Activated naive CD8-positive, alpha-beta T cell treated with anti-CD3 and anti-CD28 coated beads, Interleukin-2, amount 10 ng/mL, durations not matched to agents 7 days and 5 days (primary cell): Measurements from ENCODE around the gene ASCC3. TPM values are rescaled to one million over a fixed set of nuclear protein-coding genes. Genes with fewer than 3 reads are reported as not detected.
"Not testable (repeated sequence)": the region's sequence is repeated elsewhere in the genome, so short reads cannot be mapped to it uniquely, and the experiment has no call there.

Experiments
- ATAC-seq: fragments of 150-1000 bp; cut with Tn5 transposase; one replicate; pipeline ENCODE4 v1.10.0; 2021; ENCODE audit warnings: low read depth, moderate library complexity
- POLR2A ChIA-PET: fragments of 350-600 bp; sonication (Branson Sonifier 250); formaldehyde crosslinking; loops from one replicate; lab custom pipeline; 2021; ENCODE audit warnings: antibody characterized with exemption; lab: Charles Lee
- DNase-seq: peaks from one replicate; pipeline ENCODE4 v3.0.0; 2021
- H3K27ac Mint-ChIP-seq: one replicate; pipeline ENCODE4 v1.8.0; 2022; ENCODE audit warnings: mild to moderate bottlenecking, mixed read lengths
- H3K27me3 Mint-ChIP-seq: one replicate; pipeline ENCODE4 v1.8.0; 2022; ENCODE audit warnings: mild to moderate bottlenecking, moderate library complexity, mixed read lengths
- H3K36me3 Mint-ChIP-seq: one replicate; pipeline ENCODE4 v1.8.0; 2021; ENCODE audit warnings: mild to moderate bottlenecking, mixed read lengths
- H3K4me1 Mint-ChIP-seq: one replicate; pipeline ENCODE4 v1.8.0; 2021; ENCODE audit warnings: mixed read lengths
- H3K4me3 Mint-ChIP-seq: one replicate; pipeline ENCODE4 v1.8.0; 2022; ENCODE audit warnings: mild to moderate bottlenecking, moderate library complexity, mixed read lengths
- H3K9me3 Mint-ChIP-seq: one replicate; pipeline ENCODE4 v1.8.0; 2021; ENCODE audit warnings: mixed read lengths
- total RNA-seq, 2 experiments: library from RNA; stranded (reverse); gene quantifications; one replicate each; pipeline ENCODE4 v1.2.3, GENCODE V29; 2021

Gene ASCC3
- total RNA-seq, 2 experiments from 2014 or later, result 54.7 to 59.6 TPM

DNA sequence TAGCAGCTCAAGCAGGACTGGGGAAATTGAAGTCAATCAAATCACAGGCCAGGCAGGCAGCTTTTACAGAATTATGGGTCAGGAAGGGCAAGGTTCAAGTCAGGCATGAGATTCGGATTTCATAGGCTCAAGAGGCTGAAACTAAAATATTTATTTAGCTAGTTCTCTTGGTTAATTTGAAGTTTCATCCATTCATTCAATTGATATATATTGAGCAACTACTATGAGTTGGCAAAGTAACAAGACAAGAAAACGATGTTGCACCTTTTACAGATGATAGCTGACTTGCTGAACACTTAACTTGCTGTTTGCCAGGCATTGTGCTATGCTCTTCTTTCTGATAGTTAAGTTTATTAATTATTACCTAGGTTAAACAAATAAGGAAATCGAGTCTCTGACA, 20.5 kb upstream of the ASCC3 start:
- Mint-ChIP-seq H3K27ac (no peak overlapping the region), H3K36me3 (no peaks in the 10 kb centered on the region), H3K4me1 (no peaks in the 10 kb centered on the region), H3K27me3 (no peaks in the 10 kb centered on the region), H3K4me3 (no peak overlapping the region), H3K9me3 (no peaks in the 10 kb centered on the region)
- POLR2A ChIA-PET, result no interaction called here
- ATAC-seq (no peak), DNase-seq (no peak)

DNA sequence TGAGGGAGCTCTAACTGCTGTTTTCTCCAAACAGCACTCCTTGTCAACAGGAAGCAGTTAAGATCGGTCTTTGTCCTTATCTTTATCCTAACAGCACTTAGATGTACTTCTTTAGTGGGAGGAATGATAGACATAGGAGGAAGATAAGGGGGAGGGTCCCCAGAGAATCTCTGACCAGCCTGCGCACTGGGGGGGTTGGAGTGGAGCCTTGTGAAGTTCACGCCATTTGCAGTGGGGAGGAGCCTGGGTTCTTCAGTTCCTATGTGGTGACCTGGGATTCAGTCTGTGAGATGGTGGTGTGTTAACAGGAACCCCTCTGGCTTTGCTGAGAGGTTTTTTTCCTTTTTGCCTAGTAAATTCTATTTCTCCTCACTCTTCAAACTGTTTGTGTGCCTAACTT, 18.1 kb upstream of the ASCC3 start:
- Mint-ChIP-seq H3K9me3 (no peaks in the 10 kb centered on the region), H3K4me3 (no peak overlapping the region), H3K27ac (no peak overlapping the region), H3K4me1 (no peaks in the 10 kb centered on the region), H3K27me3 (no peaks in the 10 kb centered on the region), H3K36me3 (no peaks in the 10 kb centered on the region)
- ATAC-seq, result no peak
- POLR2A ChIA-PET, result no interaction called here
- no peak for DNase-seq

DNA sequence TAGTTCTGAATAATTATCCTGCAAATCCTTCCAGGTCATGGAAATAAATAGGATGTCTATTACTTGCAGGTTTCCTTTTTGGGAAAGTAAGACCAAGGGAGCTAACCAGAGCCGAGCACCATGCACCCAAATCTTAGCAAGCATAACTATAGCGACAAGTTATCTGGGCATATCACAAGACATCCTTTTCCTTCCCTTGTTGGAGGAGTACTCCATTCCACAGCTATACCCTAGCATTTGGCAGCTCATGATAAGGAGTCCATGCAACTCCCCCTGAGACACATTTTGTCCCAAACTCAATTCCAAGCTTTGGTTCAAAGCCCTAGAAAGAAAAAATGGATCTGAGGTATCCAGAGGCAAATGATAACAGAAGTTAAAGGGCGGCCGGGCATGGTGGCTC, 16.5 kb upstream of the ASCC3 start:
- POLR2A ChIA-PET, result no interaction called here
- Mint-ChIP-seq H3K36me3 (no peaks in the 10 kb centered on the region), H3K27me3 (no peaks in the 10 kb centered on the region), H3K4me3 (no peak overlapping the region), H3K9me3 (no peaks in the 10 kb centered on the region), H3K4me1 (no peaks in the 10 kb centered on the region), H3K27ac (no peak overlapping the region)
- no peak for DNase-seq
- no peak for ATAC-seq

DNA sequence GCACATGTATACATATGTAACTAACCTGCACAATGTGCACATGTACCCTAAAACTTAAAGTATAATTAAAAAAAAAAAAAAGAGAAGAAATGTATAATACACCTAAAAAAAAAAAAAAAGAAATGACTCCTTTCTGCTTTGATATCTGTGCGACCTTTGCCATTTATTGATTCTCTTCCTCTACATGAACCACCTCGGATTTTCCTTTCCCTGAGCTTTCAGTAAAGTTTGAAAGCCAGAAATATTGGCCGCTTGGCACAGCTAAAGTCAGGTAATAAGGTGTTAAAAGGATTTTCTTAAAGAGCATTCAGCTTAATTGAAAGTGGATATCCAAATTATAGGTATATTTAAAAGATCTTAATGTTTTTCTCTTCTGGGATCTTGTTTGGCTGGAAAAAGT, 12.6 kb upstream of the ASCC3 start:
- Mint-ChIP-seq H3K4me3 (no peak overlapping the region), H3K36me3 (no peaks in the 10 kb centered on the region), H3K9me3 (no peaks in the 10 kb centered on the region), H3K27ac (no peak overlapping the region), H3K4me1 (no peaks in the 10 kb centered on the region), H3K27me3 (peaks cover 3% of the 10 kb centered on the region)
- ATAC-seq (no peak), DNase-seq (no peak)
- POLR2A ChIA-PET, result no interaction called here

DNA sequence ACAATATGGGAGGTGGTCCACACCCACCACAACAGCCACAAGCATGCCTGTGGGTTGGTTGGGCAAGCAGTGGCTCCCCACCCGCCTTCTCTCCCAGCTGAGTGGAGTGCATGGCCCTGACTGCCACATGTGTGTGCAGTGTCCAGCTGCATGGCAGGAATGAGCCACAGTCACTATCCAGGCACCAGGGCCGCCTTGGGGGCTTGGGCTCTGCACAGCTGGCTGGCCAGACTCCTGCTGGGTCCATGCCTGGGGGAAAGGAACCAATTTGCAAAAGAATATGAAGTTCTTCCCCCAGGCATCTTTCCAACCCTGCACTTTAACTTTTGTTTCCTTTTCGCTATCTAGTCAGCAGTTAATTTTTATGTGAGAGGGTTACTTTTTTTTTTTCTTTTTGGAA, 11.6 kb upstream of the ASCC3 start:
- no peak for DNase-seq

DNA sequence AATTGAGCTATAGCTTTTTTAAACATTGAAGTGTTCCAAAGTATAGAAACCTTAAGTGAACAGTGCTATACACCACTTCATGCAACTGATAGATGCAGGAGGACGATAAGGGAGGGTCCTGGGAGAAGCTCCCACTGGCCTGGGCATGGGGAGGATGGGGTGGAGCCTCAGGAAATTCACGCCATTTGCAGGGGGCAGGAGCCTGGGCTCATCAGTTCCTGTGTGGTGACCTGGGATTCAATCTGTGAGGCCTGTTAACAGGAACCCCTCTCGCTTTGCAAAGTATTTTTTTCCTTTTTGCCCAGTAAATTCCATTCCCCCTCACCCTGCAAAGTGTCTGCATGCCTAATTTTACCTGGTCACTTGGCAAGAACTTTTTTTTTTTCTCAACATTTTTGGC, 11.0 kb upstream of the ASCC3 start:
- peaks cover 3% of the 10 kb centered on the region for H3K27me3 Mint-ChIP-seq
- no peaks in the 10 kb centered on the region for H3K36me3 Mint-ChIP-seq

More for the DNA sequence above, 11.6 kb upstream of the ASCC3 start:
- Mint-ChIP-seq H3K4me1 (no peaks in the 10 kb centered on the region), H3K4me3 (no peak overlapping the region), H3K36me3 (no peaks in the 10 kb centered on the region), H3K27me3 (peaks cover 3% of the 10 kb centered on the region), H3K9me3 (no peaks in the 10 kb centered on the region), H3K27ac (no peak overlapping the region)
- POLR2A ChIA-PET, result no interaction called here
- no peak for ATAC-seq

DNA sequence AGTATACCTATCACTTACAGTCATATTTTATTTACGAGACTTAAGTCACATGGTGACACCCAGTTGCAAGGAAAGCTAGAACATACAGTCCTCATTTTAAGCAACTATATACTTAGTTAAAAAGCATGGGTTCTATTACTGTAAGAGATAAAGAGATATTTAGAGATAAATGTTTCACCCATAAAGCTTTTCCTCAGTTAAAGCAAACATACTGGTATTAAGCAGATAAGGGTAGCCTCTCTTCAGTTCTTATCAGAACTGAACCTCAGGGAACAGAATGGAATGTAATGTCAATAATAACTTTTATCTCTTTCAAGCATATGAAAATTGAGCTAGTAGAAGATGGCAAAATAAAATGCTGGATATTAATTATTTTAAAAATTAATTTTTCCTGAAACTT, 9.9 kb upstream of the ASCC3 start:
- DNase-seq (no peak), ATAC-seq (no peak)
- Mint-ChIP-seq H3K4me1 (no peaks in the 10 kb centered on the region), H3K4me3 (no peak overlapping the region), H3K36me3 (no peaks in the 10 kb centered on the region), H3K27ac (no peak overlapping the region), H3K27me3 (peaks cover 3% of the 10 kb centered on the region), H3K9me3 (no peaks in the 10 kb centered on the region)
- POLR2A ChIA-PET, result no interaction called here

More for the DNA sequence above, 11.0 kb upstream of the ASCC3 start:
- no peaks in the 10 kb centered on the region for H3K4me1 Mint-ChIP-seq
- DNase-seq, result no peak
- no peak for ATAC-seq
- no peak overlapping the region for H3K27ac Mint-ChIP-seq
- no peaks in the 10 kb centered on the region for H3K9me3 Mint-ChIP-seq
- POLR2A ChIA-PET, result no interaction called here
- no peak overlapping the region for H3K4me3 Mint-ChIP-seq

DNA sequence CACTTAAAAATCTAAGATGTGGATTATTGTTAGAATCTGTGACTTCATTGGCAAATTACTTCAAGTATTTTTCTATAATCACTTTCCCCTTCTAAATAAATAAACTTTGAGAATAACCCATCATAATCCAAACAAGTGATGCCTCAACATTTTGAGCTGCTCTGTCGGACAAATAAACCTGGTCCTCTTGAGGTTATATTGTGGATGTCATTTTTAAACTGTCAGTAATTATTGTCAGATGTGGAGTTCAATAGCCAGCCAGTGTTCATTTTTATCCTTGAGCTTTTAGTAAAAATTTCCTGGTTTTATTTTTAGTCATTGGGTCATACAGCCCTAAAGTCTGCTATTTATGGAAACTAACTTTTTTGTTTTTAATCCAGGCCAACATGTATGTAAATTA, 9.5 kb upstream of the ASCC3 start:
- DNase-seq, H3K9me3 Mint-ChIP-seq, H3K4me3 Mint-ChIP-seq, H3K36me3 Mint-ChIP-seq, POLR2A ChIA-PET, ATAC-seq, H3K27ac Mint-ChIP-seq, H3K4me1 Mint-ChIP-seq, H3K27me3 Mint-ChIP-seq: not testable (repeated sequence)

DNA sequence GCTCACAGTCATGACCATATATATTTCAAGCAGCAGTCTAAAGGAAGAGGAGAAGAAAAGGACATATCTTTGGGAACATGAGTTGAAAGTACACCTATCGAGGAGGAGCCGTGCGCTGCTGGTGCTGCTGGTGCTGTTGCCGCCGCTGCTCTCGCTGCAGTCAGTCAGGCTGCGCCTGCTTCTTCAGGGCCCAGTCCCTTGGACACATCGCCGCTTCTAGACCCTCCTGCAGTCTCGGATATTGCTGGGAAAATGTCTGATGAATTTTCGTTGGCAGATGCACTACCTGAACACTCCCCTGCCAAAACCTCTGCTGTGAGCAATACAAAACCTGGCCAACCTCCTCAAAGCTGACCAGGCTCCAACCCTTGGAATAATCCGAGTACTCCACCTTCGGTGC, 8.2 kb upstream of the ASCC3 start:
- H3K27me3 Mint-ChIP-seq, result peaks cover 3% of the 10 kb centered on the region
- no peaks in the 10 kb centered on the region for H3K4me1 Mint-ChIP-seq
- no peaks in the 10 kb centered on the region for H3K36me3 Mint-ChIP-seq
- POLR2A ChIA-PET, result no interaction called here
- no peaks in the 10 kb centered on the region for H3K9me3 Mint-ChIP-seq
- DNase-seq (no peak), ATAC-seq (no peak)
- H3K4me3 Mint-ChIP-seq, result no peak overlapping the region
- no peak overlapping the region for H3K27ac Mint-ChIP-seq

DNA sequence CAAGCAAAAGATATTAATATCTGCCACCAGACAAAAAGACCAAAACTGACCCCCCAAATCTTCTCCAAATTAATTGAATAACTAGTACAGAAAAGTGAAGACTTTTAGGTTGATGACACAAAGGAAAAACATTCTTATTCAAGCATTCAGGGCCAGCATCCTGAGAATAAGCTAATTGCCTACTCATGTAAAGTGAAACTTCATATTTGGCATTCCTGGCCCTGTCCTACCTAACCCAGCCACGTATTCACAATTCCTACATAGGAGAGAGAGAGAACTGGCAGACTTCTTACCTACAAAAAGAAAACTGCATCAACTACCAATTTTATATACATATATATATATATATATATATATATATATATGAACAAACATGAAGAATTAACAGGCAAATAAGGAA, 4.9 kb upstream of the ASCC3 start:
- POLR2A ChIA-PET, result no interaction called here
- ATAC-seq (no peak), DNase-seq (no peak)
- Mint-ChIP-seq H3K4me3 (no peak overlapping the region), H3K27me3 (peaks cover 3% of the 10 kb centered on the region), H3K27ac (no peak overlapping the region), H3K36me3 (peaks cover 3% of the 10 kb centered on the region), H3K4me1 (peaks cover 9% of the 10 kb centered on the region), H3K9me3 (no peaks in the 10 kb centered on the region)

DNA sequence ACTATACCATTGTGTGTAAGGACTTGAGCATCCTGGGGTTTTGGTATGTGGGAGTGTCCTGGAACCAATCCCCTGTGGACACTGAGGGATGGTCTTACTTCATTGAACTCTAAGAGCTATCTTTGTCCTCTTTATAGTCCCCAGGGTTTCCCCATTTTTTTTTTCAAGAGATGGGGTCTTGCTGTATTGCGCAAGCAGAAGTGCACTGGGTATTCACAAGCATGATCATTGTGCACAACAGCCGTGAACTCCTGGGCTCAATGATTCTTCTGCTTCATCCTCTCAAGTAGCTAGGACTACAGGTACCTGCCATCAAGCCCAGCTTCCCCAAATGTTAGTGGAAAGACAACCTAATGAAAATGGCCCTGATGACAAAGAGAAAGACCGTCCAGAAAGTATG, 2.2 kb upstream of the ASCC3 start:
- no peak overlapping the region for H3K4me3 Mint-ChIP-seq

DNA sequence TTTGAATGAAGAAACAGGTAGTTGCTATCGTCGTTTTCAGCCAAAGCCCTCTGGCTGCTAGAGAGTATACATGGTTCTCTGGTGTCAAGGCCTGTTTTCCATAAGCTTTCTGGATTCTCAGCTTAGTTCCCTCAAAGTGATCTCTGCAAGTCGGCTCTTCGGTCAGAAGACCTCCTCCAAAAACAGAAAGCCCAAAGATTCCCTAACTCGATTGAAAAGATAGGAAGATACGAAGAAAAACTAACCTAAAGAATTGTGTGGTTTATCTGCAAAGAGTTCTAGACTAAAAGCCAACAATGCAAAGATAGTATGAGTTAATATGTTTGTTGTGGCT, 545 bp upstream of the ASCC3 start:
- ATAC-seq, result no peak
- no peak for DNase-seq
- Mint-ChIP-seq H3K9me3 (no peaks in the 10 kb centered on the region), H3K27ac (peak overlapping the region; percentile 100), H3K27me3 (no peaks in the 10 kb centered on the region), H3K4me3 (peak overlapping the region; percentile 99), H3K4me1 (peaks cover 32% of the 10 kb centered on the region), H3K36me3 (peaks cover 10% of the 10 kb centered on the region)
- POLR2A ChIA-PET, result interaction anchor here (1.3 kb wide), 1 partner anchor 22 kb away, joined by 3 read pairs; no protein-coding TSS in a partner anchor

More for the DNA sequence above, 2.2 kb upstream of the ASCC3 start:
- no peak for DNase-seq
- no peaks in the 10 kb centered on the region for H3K9me3 Mint-ChIP-seq
- peaks cover 8% of the 10 kb centered on the region for H3K36me3 Mint-ChIP-seq
- no peak overlapping the region for H3K27ac Mint-ChIP-seq
- H3K27me3 Mint-ChIP-seq, result no peaks in the 10 kb centered on the region
- peaks cover 25% of the 10 kb centered on the region for H3K4me1 Mint-ChIP-seq
- ATAC-seq, result no peak
- POLR2A ChIA-PET, result no interaction called here

DNA sequence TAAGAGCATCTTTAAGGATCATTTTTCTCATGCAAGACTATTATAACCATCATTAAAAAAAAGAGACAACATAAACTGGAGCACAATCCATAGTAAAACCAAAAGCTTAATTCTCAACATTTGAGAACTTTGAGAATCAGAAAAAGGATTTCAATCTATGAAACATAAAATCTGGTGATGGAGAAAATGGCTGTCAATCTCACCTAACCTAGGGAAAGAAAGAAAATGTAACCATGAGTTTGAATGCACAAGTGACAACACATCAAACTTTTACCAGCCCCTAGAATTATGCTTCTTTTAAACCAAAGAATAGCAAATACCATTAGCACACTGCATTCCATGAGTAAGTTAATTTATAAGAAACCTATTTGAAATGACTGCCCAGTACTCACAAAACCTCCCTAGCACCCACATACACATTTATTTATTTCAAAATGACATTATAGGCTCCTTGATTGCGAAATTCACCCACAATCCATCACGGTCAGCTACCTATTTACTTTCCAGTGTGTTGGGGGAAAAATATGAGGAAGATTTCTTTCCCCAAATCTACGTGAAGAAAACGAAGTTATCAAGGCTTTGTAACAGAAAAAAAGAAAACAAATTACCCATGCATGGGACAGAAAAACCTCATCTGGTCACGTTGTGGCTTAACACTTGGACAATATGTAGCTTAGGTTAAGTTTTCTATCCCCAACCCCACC, 828 bp downstream of the ASCC3 start:
- ATAC-seq (no peak), DNase-seq (no peak)
- Mint-ChIP-seq H3K27me3 (no peaks in the 10 kb centered on the region), H3K4me1 (peaks cover 37% of the 10 kb centered on the region), H3K9me3 (no peaks in the 10 kb centered on the region), H3K36me3 (peaks cover 20% of the 10 kb centered on the region), H3K27ac (peak overlapping the region; percentile 100), H3K4me3 (peak overlapping the region; percentile 99)
- POLR2A ChIA-PET, result no interaction called here

DNA sequence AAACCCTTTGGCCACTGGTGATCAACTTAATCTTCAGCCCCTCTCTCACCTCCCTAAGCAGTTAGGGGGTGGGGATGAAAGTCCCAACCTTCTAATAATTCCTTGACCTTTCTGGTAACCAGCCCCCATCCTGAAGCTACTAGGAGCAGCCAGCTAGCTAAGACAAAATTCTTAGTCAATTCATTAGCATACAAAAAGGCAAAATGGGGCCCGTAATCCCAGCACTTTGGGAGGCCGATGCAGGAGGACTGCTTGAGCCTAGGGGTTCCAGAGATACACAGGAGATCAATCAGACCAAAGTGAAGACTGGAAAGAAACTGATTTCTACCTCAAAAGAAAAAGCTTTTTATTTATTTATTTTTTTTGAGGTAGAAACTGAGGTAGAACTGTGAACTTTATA, 1.8 kb downstream of the ASCC3 start:
- POLR2A ChIA-PET, result no interaction called here
- Mint-ChIP-seq H3K27ac (peak overlapping the region; percentile 32), H3K4me3 (peak overlapping the region; percentile 53), H3K27me3 (no peaks in the 10 kb centered on the region), H3K9me3 (peaks cover 2% of the 10 kb centered on the region), H3K4me1 (peaks cover 42% of the 10 kb centered on the region), H3K36me3 (peaks cover 27% of the 10 kb centered on the region)
- DNase-seq (no peak), ATAC-seq (no peak)
